Prostate gland (tissue), 2 donors: ENCODE results near the gene KRT2. TPM values are rescaled to one million over a fixed set of nuclear protein-coding genes. Genes with fewer than 3 reads are reported as not detected.

Experiments used
- DNase-seq: peaks from one replicate; pipeline ENCODE4 v3.0.0-alpha.2; 2019; ENCODE audit warnings: low spot score
- H3K27ac ChIP-seq, 2 donors: fragments of 200-600 bp; sonication (generic); 2 replicates each; pipeline ENCODE4 v1.5.1; 2017 to 2019
- H3K27me3 ChIP-seq: fragments of 200-600 bp; sonication (generic); replicated peaks from 2 replicates; pipeline ENCODE4 v1.5.1; 2019; ENCODE audit not compliant: insufficient read depth
- H3K36me3 ChIP-seq, 2 donors: fragments of 200-600 bp; sonication (generic); 1 replicate in 1 of 2; 2 replicates in 1 of 2; pipeline versions ENCODE4 v1.5.1 to v1.8.1; 2017 to 2019
- H3K4me1 ChIP-seq: fragments of 200-600 bp; sonication (generic); replicated peaks from 2 replicates; pipeline ENCODE4 v1.5.1; 2019
- H3K4me3 ChIP-seq, 2 donors: fragments of 200-600 bp; sonication (generic); 2 replicates each; pipeline ENCODE4 v1.5.1; 2017 to 2019
- H3K9me3 ChIP-seq: fragments of 200-600 bp; sonication (generic); 2 replicates; pipeline ENCODE4 v1.5.1; 2017
- CTCF ChIP-seq, 4 experiments: fragments of 200-600 bp in 2 of 4; fragments of 450-650 bp in 2 of 4; sonication (generic) in 2 of 4; IDR thresholded peaks; 1 replicate in 3 of 4; 2 replicates in 1 of 4; pipeline ENCODE4 v1.5.1; 2016 to 2019; ENCODE audit warnings: antibody characterized with exemption in 4 of 4, mild to moderate bottlenecking in 2 of 4, moderate library complexity in 2 of 4
- POLR2A ChIP-seq: fragments of 450-650 bp; IDR thresholded peaks from one replicate; pipeline ENCODE4 v1.6.1; 2016; ENCODE audit warnings: antibody characterized with exemption, mild to moderate bottlenecking
- POLR2AphosphoS5 ChIP-seq: sonication (generic); formaldehyde crosslinking; IDR thresholded peaks from one replicate; pipeline ENCODE4 v1.6.1; 2017; ENCODE audit warnings: antibody characterized with exemption
- WGBS: methylation state at CpG from one replicate; pipeline ENCODE4 v1.1.5; 2018; 5-methylcytosine and 5-hydroxymethylcytosine counted together
- intact Hi-C: fragments of 100-400 bp; cut with DNase I; formaldehyde crosslinking; loops from one replicate; pipeline ENCODE4 v1.14.2; 2022
- total RNA-seq, 2 donors: library from RNA; depleted of rRNA; stranded (reverse); fragments of >200 nt; gene quantifications; one replicate each; pipeline ENCODE4 v1.1.0, GENCODE V29; 2016

KRT2 gene
- total RNA-seq, 2 donors from 2014 or later: 0.41 to 5.1 TPM

- no peak for DNase-seq
- intact Hi-C loops: no loop called here
- TF ChIP-seq POLR2A: no peak
- TF ChIP-seq CTCF (IDR thresholded peaks at IDR 0.05): no peak
- no peak for TF ChIP-seq POLR2AphosphoS5
- WGBS: 92% methylated on average over 7 of the region's 7 CpGs
- Histone ChIP-seq H3K4me1 (no peaks in the 10 kb centered on the region), H3K27me3 (no peaks in the 10 kb centered on the region), H3K9me3 (no peaks in the 10 kb centered on the region), H3K4me3 (no peak overlapping the region), H3K36me3 (no peaks in the 10 kb centered on the region), H3K27ac (no peak overlapping the region)
Observed at GRCh38 chr12:52617403-52617785, 34.6 kb downstream of the KRT2 start.

- Histone ChIP-seq H3K36me3 (no peaks in the 10 kb centered on the region), H3K4me1 (no peaks in the 10 kb centered on the region), H3K4me3 (no peak overlapping the region), H3K27me3 (no peaks in the 10 kb centered on the region), H3K9me3 (no peaks in the 10 kb centered on the region), H3K27ac (no peak overlapping the region)
- no peak for TF ChIP-seq CTCF (IDR thresholded peaks at IDR 0.05)
- no peak for TF ChIP-seq POLR2AphosphoS5
- TF ChIP-seq POLR2A: no peak
- intact Hi-C loops: no loop called here
- DNase-seq: no peak
- WGBS: 86% methylated on average over 10 of the region's 10 CpGs
Observed at GRCh38 chr12:52616680-52617402, 35.2 kb downstream of the KRT2 start.

GRCh38 chr12:52615912-52616311 lies 36.1 kb downstream of the KRT2 start:
- intact Hi-C loops: no loop called here
- Histone ChIP-seq H3K9me3 (no peaks in the 10 kb centered on the region), H3K4me3 (no peak overlapping the region)

GRCh38 chr12:52615208-52615868 lies 36.7 kb downstream of the KRT2 start:
- WGBS: 67% methylated on average over 6 of the region's 6 CpGs
- no peak for DNase-seq
- Histone ChIP-seq H3K36me3 (no peaks in the 10 kb centered on the region), H3K27me3 (no peaks in the 10 kb centered on the region), H3K4me1 (no peaks in the 10 kb centered on the region), H3K4me3 (no peak overlapping the region), H3K9me3 (no peaks in the 10 kb centered on the region), H3K27ac (no peak overlapping the region)
- intact Hi-C loops: no loop called here
- TF ChIP-seq CTCF (IDR thresholded peaks at IDR 0.05): no peak
- no peak for TF ChIP-seq POLR2AphosphoS5
- TF ChIP-seq POLR2A: no peak

More at GRCh38 chr12:52615912-52616311, 36.1 kb downstream of the KRT2 start:
- no peaks in the 10 kb centered on the region for H3K36me3 ChIP-seq
- no peak for DNase-seq
- TF ChIP-seq CTCF (IDR thresholded peaks at IDR 0.05): no peak
- 89% methylated on average over 9 of the region's 9 CpGs for WGBS
- no peak overlapping the region for H3K27ac ChIP-seq
- no peaks in the 10 kb centered on the region for H3K27me3 ChIP-seq
- no peaks in the 10 kb centered on the region for H3K4me1 ChIP-seq
